ENCODE data around the gene CCDC138.

Gene CCDC138

DNA sequence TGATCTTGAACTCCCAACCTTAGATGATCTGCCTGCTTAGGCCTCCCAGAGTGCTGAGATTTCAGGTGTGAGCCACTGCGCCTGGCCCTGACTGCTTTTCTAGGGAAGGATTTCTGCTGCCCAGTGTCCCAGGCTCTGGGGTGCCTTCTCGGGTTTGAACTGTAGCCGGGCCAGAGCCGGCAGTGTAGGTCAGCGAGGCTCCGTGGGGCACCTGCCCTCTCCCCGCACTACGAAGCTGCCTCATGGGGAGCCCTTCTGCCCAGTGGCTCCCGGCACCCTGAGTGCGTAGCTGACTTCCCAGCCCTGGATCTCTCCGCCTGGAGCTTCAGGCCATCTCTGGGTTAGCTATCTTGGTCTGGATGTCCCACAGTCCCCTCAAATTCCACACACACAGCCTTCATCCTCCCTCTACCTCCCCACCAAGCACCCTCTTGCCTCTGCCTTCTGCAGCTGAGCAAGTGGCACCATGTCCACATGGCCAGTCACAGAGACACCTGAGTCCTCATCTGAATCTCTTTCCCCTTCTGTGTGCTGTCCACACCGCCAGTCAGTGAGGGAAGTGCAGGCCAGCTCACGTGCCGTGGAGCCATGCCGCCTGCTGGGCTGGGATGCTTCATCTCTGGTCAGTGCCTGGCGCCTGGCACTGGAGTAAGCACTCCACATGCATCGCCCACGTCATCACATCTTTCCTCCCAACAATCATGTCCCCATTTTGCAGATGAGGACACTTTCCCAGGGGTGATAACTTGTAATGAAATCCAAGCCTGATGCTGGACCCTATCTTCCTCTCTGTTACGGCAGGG, 133.2 kb downstream of the CCDC138 start:
- no peak for DNase-seq

DNA sequence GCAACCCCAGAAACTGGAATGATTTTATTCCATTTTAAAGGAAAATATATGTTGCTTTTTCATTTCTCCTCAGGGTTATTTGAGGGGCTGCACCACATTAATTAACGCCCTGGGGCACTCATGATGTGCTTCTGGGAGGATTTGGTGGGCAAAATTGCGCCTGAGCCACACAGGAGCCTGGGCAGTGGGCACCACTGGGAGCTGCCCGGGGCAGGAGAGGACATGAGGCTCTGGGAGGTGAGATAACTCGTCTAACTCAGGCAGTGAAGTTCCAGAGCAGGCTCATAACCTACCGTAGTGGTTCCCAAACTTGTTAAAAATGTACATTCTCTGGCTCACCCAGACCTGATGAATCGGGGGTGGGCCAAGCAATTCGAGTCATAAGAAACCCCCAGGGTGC, 134.1 kb downstream of the CCDC138 start:
- DNase-seq: no peak

DNA sequence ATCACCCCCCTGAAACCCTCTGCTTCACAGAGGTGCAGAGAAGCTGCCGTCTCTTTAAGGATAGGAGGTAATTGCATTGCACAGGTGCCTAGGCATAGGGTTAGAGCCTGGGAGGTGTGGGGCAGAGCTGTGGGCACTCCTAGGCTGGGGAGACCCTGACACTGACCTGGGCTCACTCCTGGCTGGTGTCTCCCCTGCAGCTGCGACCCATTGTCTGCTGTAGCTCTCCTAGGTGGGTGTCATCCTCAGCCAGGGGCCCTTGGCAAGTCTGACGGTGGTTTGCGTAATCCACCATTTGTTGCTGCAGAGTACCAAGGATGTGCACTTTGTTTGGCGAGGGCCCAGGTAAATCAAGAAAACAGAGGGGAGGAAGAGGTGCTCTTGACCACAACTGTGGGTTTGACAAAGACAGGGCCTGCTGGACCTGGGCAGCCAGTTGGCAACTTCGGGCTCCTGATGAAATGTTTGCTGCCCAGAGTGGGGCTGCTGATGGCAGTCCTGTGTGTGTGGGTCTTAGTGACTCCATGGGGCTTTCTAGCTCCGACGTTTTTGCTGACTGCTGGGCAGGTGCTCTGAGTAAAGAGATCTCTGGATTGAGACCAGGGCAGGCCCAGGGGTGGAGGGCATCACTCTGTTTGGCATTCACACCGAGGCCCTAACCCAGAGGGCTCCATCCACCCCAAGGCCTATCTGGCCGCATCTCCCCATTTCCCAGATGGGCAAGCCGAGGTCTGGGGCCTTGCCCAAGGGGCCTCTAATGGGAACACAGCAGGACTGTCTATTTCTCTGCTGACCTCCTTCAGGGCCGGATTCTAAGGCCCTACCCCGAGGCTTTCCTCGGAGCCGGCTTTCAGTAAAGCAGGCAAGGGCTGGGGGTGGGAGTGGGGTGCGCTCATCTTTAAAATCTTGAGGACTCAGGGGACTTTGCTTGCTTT, 134.8 kb downstream of the CCDC138 start:
- DNase-seq: no peak

DNA sequence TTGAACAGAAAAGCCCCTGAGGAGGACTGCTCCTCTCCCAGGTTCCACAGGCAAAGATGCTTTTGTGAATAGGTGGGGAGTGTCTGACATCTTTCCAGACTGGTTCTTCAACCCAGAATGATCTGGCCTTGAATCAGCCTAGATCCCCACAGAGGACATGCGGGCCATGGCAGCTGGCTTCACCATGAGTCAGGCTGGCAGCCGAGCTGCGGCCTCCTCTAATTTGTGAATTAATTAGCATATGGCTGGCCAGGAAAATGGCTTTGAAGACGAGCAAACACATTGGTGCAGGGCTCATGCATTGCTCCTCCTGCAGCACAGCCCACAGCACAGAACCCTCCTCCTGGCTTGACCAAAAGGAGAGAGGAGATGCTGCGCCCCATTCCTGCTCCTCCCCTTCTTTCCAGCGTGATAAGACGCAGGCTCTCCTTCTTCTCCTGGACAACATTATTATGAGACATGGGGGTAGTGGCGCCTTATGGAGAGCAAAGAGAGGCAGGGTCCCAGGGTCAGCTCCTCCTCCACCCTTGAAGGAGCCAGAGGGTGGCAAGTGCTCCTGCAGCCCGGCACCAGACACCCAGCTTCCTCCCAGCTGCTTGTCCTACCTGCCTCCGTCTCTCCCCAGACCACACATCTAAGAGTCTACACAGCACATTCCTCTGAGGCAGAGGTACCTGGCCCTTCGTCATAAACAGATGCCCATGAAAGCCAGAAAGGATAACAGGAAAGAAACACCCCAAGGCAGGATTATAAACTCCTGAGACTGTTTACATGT, 135.8 kb downstream of the CCDC138 start:
- DNase-seq: no peak

DNA sequence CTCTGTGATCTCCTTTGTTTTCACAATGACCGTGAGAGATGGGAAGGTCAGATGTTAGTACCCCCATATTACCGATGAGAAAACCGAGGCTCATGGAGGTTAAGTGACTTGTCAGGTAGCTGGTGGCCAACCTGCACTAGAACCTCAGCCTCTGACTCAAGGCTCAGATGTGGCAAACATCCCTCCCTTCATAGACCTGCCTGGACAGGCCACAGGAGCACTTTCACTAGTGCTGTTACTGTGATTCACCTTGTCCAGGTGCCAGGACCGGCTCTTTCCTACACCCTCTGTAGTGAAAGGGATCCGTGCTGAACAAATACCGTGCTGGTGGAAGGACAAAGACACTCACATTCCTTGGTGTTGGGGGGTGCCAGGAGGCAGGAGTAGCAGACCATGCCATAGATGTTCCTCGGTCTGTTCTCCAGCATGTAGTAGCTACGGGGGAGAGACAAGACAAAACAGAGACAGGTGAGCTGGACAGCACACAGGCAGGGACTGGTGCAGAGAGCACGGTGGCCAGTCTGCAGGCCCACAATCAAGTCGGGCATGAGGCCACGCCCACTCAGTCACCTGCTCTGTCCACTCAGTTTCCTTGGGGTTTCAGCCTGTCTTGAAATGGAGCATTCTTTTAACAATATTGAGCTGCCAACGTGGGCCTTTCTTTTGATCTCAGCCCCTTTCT, 136.6 kb downstream of the CCDC138 start:
- DNase-seq: no peak

DNA sequence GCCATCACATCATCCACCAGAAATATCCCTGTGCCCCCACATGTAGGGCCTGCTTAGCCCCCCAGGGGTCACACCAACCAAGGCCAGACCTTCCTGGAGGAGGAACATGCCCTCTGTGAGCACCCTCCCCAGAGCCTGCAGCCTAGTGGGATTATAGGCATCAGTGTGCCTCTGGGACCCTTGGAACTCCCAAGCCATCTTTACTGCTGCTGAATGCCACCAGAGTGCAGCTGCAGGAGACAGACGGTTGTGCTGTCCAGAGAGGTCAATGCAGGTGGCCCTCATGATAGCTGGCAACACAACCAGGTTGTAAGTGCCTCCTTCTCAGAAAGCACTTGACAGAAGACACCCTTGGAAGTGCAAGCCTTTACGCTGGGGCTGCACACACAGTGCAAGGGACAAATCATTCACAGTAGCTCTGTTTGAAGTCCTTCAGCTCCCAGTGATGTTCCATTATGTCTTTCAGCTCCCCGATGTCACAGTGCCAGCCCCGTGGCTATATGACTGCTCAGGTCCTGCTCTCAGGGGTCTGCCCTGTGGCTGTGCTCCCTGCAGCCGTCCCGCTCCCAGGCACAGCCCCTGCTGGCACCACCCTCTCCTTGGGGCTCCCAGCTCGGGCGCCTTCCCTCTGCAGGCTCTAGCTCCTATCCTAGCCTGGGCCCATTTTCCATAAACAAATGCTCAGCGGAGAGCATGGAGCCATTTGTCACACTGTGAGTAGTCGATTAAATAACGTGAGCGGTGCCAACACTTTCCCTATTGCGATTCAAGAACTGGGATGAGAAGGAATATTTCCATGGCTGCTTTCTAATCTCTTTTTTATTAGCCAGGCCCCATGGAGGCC, 137.4 kb downstream of the CCDC138 start:
- no peak for DNase-seq

DNA sequence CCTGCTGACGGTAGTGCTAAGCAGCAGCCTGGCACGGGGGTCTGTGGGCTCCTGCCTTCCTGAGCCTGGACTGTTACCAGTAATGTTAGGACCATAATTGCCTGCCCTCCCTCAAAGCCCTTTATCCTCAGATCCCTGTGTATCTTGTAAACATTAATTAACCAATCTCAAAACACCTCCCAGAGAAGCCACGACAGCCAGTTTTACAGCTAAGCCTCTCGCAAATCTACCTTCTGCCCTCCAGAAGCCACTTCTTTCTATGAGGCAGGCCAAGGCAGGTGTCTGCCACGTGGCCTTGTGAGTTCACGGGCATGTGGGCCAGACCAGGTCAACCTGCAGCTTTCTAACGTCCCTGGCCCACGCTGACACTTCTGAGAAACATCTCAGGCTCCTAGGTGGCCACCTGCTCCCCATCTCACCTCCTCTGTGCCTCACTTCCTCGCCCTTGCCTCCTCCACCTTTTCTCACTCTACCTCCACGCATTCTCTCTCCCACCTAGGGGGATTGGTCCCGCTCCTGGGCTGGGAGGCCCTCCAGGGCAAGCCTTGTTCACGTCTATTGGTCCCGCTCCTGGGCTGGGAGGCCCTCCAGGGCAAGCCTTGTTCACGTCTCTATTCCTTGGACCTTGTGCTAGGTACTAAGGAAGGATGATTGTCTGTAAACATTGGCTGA, 138.1 kb downstream of the CCDC138 start:
- DNase-seq: no peak

DNA sequence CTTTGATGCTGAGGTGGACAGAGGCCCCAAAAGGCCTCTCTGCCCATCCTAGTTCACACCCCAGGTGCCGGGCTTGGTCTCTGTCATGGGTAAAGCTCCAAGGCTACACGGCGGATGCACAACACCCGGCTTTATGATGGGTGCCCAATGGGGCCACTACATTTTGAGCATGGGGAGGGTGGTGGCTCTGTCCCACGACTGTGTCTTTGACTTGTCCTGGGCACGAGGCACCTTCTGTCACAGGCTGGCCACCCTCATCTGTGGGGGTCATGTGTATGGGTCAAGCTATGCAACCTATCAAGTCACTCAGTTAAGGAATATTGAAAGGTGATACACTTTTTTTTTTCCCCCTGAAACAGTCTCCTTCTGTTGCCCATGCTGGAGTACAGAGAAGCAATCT, 138.7 kb downstream of the CCDC138 start:
- DNase-seq: no peak

DNA sequence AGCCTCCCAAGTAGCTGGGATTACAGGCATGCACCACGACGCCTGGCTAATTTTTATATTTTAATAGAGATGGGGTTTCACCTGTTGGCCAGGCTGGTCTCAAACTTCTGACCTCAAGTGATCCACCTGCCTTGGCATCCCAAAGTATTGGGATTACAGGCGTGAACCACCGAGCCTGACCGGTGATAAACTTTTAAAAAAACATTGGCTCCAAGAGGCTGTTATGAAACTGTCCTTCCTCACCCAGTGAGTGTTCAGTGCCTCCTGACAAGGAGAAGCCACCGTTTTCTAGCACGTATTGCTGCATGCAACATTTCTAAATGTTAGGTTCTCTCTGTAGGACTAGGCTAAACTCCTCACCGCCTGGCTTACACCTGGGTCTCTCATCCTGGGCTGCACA, 139.2 kb downstream of the CCDC138 start:
- no peak for DNase-seq

Measured in hematopoietic multipotent progenitor cell treated with erythropoietin and hydrocortisone succinate and interleukin-3 and kit ligand, for 8 days (in vitro differentiated cells).